RWPE2 (cell line): ENCODE measurements around the gene C2orf69.

Experiments used
- ATAC-seq: fragments of 200-7000 bp; cut with Tn5 transposase; 3 replicates; pipeline ENCODE4 v1.9.1; 2021; ENCODE audit warnings: low read depth
- DNase-seq: peaks from one replicate; pipeline ENCODE4 v3.0.0-alpha.2; 2020; ENCODE audit warnings: low spot score
- H3K27ac ChIP-seq: fragments of 450-650 bp; 2 replicates; pipeline ENCODE4 v1.5.1; 2017; ENCODE audit warnings: mild to moderate bottlenecking; ENCODE audit not compliant: poor library complexity, severe bottlenecking
- H3K27me3 ChIP-seq: fragments of 250-450 bp; sonication (Bioruptor Pico); 2 replicates; pipeline ENCODE4 v1.5.1; 2021; ENCODE audit warnings: mild to moderate bottlenecking, moderate library complexity; ENCODE audit not compliant: insufficient read depth, poor library complexity, severe bottlenecking
- H3K36me3 ChIP-seq: fragments of 250-450 bp; sonication (Bioruptor Pico); 2 replicates; pipeline ENCODE4 v1.5.1; 2020; ENCODE audit warnings: low read depth, mild to moderate bottlenecking, moderate library complexity
- H3K4me1 ChIP-seq: fragments of 250-450 bp; sonication (Bioruptor Pico); 2 replicates; pipeline ENCODE4 v1.5.1; 2021; ENCODE audit warnings: mild to moderate bottlenecking, moderate library complexity; ENCODE audit not compliant: insufficient read depth, poor library complexity, severe bottlenecking
- H3K4me3 ChIP-seq: fragments of 250-450 bp; sonication (Bioruptor Pico); 2 replicates; pipeline ENCODE4 v1.5.1; 2021; ENCODE audit warnings: mild to moderate bottlenecking, moderate library complexity; ENCODE audit not compliant: severe bottlenecking
- H3K9me3 ChIP-seq: fragments of 250-450 bp; sonication (Bioruptor Pico); 2 replicates; pipeline ENCODE4 v1.5.1; 2021; ENCODE audit warnings: mild to moderate bottlenecking, moderate library complexity; ENCODE audit not compliant: severe bottlenecking
- TF ChIP-seq, protein P1 (sequence below): fragments of 450-650 bp; IDR thresholded peaks from one replicate; pipeline ENCODE4 v1.5.1; 2017; ENCODE audit warnings: mild to moderate bottlenecking, moderate library complexity; ENCODE audit not compliant: poor library complexity, severe bottlenecking

Gene C2orf69

GRCh38 chr2:199869227-199869541, 41.9 kb upstream of the C2orf69 start:
- DNase-seq (no peak), ATAC-seq (no peak)
- TF ChIP-seq, protein P1, sequence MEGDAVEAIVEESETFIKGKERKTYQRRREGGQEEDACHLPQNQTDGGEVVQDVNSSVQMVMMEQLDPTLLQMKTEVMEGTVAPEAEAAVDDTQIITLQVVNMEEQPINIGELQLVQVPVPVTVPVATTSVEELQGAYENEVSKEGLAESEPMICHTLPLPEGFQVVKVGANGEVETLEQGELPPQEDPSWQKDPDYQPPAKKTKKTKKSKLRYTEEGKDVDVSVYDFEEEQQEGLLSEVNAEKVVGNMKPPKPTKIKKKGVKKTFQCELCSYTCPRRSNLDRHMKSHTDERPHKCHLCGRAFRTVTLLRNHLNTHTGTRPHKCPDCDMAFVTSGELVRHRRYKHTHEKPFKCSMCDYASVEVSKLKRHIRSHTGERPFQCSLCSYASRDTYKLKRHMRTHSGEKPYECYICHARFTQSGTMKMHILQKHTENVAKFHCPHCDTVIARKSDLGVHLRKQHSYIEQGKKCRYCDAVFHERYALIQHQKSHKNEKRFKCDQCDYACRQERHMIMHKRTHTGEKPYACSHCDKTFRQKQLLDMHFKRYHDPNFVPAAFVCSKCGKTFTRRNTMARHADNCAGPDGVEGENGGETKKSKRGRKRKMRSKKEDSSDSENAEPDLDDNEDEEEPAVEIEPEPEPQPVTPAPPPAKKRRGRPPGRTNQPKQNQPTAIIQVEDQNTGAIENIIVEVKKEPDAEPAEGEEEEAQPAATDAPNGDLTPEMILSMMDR: no peak
- Histone ChIP-seq H3K36me3 (no peaks in the 10 kb centered on the region), H3K27me3 (peaks cover 6% of the 10 kb centered on the region), H3K9me3 (no peaks in the 10 kb centered on the region), H3K4me3 (no peak overlapping the region), H3K4me1 (no peaks in the 10 kb centered on the region), H3K27ac (no peak overlapping the region)

- TF ChIP-seq, protein P1: no peak
- peaks cover 6% of the 10 kb centered on the region for H3K27me3 ChIP-seq
- H3K4me3 ChIP-seq: no peak overlapping the region
- H3K4me1 ChIP-seq: no peaks in the 10 kb centered on the region
- no peaks in the 10 kb centered on the region for H3K36me3 ChIP-seq
- no peak overlapping the region for H3K27ac ChIP-seq
- no peak for DNase-seq
- no peak for ATAC-seq
- no peaks in the 10 kb centered on the region for H3K9me3 ChIP-seq
Measured at GRCh38 chr2:199869653-199870052, 41.4 kb upstream of the C2orf69 start.

GRCh38 chr2:199870581-199870980, 40.5 kb upstream of the C2orf69 start:
- H3K4me3 ChIP-seq: no peak overlapping the region
- no peak overlapping the region for H3K27ac ChIP-seq
- DNase-seq: no peak
- no peaks in the 10 kb centered on the region for H3K36me3 ChIP-seq
- ATAC-seq: no peak
- H3K27me3 ChIP-seq: peaks cover 6% of the 10 kb centered on the region
- TF ChIP-seq, protein P1: no peak
- no peaks in the 10 kb centered on the region for H3K9me3 ChIP-seq
- no peaks in the 10 kb centered on the region for H3K4me1 ChIP-seq

DNA sequence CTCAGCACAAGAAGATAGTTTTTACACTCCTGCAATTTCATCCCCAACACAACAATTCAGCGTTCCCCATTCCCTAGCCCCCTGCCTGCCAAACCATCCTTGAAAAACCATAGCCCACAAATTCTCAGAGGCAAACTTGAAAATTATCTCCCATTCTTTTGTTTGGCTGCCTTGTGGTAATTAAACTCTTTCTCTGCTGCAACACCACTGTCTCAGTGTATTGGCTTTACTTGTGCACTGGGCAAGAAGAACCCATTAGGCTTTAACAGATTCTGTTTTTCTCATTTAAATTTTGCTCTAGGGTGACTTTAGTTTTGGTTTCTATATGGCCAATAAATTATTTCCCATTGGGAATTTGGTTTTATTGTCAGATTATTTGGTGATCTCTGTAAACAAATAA, 36.9 kb upstream of the C2orf69 start:
- Histone ChIP-seq H3K36me3 (no peaks in the 10 kb centered on the region), H3K27me3 (peaks cover 3% of the 10 kb centered on the region), H3K4me3 (no peak overlapping the region), H3K27ac (no peak overlapping the region), H3K4me1 (no peaks in the 10 kb centered on the region), H3K9me3 (no peaks in the 10 kb centered on the region)
- ATAC-seq: no peak
- TF ChIP-seq, protein P1: no peak
- DNase-seq: no peak

DNA sequence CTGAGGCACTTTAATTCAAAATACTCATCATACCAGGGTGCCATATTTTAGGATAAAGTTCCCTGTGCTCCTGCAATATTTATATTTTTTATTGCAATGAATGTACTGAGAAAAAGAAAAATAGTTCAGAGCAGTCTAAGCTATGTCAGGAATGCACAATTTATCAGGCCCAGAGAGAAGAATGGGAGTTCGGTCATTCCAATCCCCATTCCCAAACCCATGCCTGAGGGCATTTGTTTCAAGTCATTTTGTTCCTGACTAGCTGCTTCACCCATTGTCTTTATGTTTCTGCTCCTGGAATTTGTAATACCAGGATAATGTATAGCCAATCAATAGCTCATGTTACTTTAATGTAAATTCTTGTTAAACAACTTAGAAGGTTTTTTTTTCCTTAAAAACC, 35.7 kb upstream of the C2orf69 start:
- ATAC-seq: no peak
- no peak overlapping the region for H3K27ac ChIP-seq
- no peak for DNase-seq
- TF ChIP-seq, protein P1: no peak
- no peaks in the 10 kb centered on the region for H3K27me3 ChIP-seq
- H3K9me3 ChIP-seq: no peaks in the 10 kb centered on the region
- H3K36me3 ChIP-seq: no peaks in the 10 kb centered on the region
- no peak overlapping the region for H3K4me3 ChIP-seq
- H3K4me1 ChIP-seq: no peaks in the 10 kb centered on the region
